GM19397 (cell line): ENCODE results near the gene COL1A1.

Experiments used
- ATAC-seq: cut with Tn5 transposase; IDR thresholded peaks from one replicate; pipeline ENCODE4 v1.9.1; 2021; ENCODE audit warnings: mild to moderate bottlenecking, moderate library complexity; ENCODE audit not compliant: unreplicated experiment

The COL1A1 gene

DNA sequence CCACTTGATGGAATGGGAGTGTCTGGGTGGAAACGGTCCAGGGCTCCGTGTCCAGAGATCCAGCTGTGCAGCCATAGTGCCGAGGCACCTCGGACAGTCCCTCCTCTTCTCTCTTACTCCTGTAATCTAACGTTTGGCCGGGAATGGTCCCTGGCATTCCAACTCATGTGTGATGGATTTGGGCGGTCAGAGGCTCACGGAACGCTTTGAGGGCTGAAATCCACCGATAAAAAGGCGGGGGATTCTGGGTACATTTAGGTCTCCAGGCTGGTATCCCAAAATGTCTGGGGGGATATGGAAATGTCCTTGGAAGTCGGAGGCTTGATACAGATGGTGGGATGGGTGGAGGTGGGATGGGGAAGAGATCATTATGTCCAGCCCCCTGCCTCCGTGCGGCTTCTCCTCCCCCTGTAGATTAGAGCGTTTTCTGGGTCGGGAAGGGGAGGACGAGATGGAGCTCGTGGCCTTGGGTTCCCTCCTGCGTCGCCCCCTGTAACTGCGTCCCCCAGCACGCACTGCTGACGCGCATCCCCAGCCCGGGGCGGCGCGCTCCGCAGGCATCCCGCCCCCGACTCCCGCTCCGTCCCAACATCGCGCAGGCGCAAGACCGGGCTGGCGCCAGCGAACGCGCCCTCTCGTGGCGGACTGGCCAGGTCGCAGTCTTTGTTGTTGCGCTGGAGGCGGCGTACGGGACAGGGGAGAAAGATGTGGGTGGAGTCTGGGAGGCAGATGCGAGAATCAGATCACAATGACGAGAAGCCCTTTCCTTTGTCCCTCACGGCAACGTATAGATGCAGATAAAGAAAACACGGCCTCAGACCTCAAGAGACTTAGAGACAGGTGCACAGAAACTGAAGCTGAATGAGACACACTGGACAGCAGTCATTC is 40.2 kb downstream of the COL1A1 start:
- ATAC-seq, result peak; percentile 84

DNA sequence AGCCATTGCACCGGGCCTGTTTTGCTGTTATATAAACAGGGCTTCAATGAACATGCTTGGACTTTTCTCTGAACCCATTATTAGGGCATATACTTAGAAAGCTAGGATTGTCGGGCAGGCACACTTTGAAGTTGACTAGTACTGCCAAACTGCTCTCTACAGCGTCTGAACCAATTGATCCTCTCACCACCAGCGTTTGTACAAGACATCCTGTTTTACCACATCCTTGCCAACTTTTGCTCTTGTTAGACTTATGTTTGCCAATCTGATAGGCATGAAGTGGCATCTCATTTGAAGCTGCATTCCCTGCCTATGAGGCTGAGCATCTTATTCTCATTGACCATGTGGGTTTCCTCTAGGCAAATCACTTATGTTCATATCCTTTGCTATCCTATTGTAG is 43.5 kb downstream of the COL1A1 start:
- ATAC-seq, result no peak

DNA sequence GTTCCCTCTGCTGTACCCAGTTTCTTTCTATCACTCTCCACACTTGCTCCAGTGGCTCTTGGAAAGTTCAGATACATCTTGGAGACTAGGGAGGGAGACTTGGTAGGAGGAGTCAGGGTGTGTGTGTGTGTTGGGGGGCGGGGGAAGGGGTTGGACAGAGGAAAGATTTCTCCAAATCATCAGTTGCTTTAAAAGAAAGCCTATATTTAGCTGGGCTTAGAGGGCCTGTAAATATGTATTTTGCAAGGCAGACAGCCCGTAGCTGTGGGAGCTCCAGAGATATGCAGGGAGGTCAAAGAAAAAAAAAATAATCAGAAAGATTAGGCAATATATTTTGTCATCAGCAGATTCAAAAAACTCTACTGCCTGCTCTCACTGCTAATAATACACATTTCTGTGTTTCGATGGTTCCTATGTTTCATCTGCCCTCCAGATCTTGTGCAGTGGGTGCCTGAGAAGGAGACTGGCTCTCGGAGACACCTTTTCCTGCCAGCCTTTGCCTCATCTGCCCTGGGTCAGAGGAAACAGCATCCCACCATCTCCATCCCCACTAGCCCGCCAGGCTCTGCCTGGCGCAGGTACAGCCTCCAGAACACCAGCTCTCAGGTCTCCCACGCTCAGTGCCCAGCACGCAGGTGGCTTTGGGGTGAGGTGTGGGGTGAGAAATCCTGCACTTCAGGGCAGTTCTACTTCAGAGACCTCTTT is 46.2 kb downstream of the COL1A1 start:
- ATAC-seq, result no peak

DNA sequence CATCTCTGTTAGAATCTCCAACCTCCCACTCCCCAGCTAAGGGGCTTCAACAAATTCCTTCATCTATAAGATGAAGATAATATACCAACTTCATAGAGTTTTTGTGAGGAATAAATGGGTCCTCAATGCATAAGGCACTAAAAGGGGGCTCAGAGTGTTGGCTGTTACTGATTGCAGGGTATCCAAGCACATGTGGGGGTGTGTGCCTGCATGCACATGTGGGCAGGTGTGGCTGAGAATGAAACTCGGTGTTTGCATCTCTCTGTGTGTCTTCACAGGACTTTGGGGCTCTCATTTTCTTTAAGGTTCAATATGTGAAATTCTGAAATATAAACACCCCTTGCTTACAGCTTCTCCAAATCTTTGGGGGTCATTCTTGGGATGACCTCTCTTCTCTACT is 46.8 kb downstream of the COL1A1 start:
- no peak for ATAC-seq

DNA sequence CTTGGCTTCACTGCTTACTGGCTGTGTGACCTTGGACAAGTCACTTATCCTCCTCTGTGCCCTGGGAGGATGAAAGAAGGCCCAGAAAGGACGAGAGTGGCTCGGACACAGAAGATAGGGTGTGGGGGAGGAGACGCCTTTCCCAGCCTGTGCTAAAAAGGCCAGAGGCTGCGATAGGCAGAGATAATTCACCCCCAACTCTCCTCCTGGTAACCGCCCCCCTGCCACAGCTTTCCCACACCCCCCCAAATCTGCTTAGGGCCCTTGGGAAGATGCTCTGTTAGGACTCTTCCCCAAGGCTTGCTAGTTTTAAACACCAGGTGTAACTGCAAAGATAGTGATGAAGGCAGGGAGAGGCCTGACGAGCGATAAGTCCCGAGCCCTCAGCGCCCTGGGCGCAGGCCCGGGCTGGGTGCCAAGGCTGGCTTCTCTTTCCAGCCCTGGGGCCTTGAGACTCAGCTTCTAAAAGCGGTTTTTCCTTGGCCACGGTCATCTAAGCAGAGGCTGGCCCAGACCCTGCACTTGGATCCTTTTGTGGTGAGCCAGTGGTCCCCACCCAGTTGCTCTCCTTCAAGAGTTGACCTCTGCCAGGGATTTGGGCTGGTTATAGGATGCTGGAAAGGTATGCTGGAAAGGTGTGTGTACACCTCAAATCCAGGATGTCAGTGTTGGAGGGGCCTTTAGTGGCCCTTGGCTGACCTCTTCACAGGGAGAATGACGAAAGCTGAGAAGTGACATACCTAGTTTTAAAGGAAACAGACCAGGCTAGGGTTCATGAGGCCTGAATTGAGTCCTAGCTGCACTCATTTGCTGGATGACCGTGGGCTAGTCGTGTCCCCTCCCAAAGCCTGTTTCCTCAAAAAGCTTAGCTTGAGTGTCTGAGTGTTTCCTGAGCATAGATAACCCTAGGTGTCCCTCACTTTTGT is 47.5 kb downstream of the COL1A1 start:
- no peak for ATAC-seq

DNA sequence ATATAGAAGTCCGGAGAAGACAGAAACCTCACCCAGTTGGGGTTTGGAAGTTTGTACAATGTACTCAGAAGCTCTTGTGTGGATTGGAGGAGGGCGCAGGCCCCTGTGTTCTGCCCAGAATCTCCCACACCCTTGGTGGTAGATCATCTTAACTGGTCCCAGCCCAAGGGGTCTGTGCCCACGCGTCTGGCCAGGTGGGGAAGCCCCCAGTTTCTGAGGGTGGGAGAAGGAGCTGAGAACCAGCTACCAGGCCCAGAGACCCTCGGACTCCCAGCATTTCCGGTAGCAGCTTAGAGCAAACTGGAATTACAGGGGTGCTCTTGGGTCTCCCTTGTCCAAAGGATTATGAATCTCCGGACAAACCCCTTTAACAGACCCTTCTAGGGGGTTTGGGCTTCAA is 48.7 kb downstream of the COL1A1 start:
- no peak for ATAC-seq

DNA sequence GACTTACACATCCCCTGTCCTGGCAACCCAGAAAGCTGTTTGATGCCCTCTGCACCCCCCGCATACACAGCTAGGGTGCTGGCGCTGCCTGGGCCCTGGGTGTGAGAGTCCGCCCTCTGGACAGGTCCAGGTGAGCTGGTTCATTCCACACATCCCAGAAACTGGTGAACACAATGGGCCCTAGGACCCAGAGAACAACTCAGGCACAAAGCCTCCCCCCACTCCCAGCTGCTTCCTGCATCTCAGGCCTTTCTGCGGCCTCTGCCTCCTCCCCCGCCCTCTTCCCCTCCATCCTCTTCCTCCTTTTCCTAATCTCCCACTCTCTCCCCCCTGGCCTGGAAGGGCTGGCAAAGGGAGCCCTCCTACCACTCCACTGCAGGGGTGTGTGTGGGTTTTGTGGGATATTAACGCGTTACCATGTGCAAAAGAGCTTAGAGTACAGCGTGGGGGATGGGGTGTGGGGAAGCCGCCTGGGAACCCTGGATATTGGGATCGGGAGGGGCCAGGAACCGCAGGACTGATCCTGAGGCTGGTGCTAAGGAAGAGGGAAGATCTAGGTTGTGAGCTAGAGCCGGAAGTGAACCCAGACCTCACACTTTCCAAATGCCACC is 49.4 kb downstream of the COL1A1 start:
- ATAC-seq, result no peak

DNA sequence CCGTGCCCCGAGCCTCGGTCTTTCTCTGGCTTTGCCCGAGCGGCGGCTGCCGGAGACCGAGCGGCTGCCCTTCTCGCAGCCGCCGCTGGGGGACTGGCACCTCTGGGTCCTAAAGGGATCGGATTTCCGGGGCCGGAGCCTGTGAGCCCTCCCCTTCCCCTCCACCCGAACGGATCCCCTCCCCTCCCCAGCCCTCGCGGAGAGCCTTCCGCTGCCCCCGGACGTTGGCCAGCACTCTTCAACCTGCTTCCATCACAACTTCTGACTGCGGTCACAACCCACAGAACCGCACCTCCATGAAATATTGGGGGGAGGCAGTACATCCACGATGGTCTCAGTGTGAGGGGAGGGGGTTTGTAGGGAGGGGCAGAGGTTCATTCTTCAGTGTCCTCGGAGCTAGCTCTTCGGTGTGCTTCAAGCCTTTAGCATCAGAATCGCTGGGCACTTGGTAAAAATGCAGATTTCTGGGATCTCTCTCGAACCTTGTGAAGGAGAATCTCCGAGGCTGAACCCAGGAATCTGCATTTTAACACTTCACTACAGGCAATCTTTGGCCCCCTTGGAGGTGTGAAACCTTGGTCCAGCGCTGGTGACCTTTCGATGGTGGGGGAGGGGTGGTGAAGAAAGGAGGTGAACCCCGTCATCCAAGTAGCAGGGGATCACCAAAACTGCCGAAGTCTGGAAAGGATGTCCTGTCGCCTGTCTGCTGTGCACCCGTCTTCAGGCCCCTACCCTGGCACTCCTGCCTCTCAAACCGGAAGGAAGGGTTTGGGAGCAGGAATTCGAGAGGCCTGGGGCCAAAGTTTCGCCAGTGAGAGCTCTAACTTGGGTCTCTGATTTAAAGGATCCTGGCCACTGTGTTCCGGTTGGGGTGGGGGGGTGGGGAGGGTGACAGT is 50.1 kb downstream of the COL1A1 start:
- ATAC-seq, result peak; percentile 44

DNA sequence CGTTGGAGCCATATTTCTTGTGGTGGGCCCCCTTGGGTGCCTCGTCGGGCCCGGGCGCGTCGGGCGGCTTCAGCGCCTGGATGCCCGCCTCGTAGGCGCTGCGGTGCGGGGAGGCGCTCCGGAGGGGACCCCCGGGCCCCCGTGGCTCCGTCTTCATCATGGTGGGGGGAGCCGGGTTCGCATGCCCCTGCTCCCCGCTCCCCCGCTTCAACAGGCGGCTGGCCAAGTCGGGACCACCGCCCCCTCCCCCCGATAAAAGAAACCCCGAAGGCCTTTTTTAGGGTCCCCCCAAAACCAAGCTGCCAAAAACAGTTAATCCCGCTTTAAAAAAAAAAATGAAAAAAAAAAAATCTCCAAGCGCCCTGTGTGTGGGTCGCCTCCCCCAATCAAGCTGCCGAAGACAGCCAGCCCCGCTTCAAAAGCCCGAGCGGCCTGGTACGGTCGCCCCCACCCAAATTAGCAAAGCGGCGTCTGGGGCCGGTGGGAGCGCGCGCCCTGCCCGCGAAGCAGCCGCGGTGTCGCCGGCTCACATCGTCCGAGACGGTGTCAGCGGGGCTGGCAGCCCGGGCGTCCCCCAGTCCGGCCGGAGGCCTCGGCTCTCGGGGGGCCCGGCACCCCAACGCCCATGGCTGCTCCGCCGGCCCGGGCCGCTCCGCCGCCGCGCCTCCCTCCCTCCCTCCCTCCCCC is 50.9 kb downstream of the COL1A1 start, which contains the start of gene PPP1R9B:
PPP1R9B (minus strand) TSS at position 324 of the 687 bp plus-strand sequence; CDS start at position 160, 164 bp downstream.
- ATAC-seq, result no peak

DNA sequence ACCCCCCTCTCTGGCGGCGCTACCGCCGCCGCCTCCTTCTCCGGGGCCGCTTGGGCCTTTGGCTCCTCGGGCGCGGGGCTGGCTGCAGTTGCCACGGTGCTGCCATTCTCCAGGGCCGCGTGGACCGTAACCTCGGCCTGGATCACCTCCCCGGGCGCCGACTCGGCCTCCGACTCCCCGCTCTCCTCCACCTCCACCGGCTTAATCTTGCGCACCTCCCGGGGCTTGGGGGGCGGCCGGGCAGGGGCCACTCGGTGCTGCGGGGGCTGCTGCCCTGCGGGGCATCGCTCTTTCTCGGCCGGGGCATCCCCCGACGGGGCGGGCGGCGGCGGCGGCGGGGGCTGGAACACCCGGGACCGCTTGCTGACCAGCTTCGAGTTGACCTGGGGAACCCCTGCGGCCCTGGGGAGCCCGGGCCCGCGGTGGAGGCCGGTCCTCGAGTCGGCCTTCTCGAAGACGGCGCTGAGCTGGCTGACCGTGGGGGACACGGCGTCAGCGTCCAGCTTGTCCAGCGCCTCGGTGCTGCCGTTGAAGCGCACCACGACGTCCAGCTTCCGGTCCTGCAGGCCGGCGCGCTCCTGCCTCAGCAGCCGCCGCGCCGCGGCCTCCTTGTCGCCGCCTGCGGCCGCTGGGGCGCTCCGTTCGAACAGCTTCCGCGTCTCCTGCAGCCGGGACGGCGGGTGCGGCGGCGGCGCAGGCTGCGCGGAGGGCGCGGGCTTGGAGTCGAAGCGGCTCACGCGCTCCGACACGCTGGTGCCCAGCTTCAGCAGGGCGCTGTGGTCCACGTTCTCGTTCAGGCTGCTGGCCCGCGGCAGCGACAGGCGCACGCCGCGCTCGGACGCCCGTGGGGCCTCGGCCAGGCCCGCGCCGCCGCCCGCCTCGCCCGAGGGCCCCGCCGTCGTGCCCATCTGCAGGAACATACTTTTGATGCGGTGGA is 51.7 kb downstream of the COL1A1 start:
- no peak for ATAC-seq

DNA sequence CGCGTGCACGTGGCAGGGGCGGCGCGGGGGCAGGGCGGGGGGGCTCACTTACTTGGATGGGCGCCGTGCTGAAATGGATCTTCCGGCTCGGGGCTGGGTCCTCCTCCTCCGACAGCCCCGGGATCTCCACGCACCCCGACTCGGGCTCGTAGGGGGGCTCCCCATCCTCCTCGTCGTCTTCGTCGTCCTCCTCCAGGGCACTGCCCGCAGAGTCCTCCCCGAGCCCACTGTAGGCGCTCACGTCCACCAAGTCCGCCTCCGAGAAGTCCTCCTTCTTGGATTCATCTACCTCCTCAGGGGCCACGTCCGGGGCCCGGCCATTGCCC is 52.4 kb downstream of the COL1A1 start:
- no peak for ATAC-seq

DNA sequence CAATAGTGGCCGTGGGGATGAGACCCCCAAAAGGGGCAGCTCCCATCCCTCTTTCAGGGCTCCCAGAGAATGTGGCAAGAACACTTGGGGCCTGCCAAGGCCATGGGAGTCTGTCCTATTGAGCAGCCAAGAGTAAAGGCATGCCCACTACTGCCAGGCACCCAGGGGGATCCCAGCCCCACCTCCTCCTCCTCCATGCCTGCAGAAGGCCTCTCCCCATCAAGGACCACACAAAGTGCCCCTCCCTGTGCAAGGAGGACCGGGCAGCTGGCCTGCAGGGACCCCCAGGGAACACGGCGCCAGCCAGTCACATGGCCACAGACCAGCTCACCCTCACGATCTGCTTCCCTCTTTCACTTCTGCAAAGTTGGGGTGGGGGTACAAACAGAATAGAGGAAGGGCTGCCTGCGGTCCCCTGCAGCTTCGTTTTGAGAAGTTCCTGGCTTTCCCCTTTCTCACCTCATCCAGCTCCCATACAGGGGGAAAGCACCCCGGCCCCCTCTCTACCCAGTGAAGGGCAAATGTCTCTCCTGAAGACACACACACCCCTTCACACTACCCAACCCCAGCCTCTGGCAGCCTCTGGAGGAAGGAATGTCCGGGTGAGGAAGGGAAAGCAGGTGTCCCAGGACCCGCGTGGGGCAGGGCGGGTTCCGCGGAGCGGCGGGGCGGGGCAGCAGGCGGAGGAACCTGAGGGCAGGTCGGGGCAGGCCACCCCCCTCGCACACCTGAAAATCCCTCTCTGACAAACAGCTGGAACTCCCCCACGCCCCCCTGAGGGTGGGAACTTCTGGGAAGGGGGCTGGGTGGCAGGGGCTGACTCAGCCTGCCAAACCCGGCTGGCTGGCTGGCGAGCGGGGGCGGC is 53.0 kb downstream of the COL1A1 start:
- ATAC-seq, result peak; percentile 31

DNA sequence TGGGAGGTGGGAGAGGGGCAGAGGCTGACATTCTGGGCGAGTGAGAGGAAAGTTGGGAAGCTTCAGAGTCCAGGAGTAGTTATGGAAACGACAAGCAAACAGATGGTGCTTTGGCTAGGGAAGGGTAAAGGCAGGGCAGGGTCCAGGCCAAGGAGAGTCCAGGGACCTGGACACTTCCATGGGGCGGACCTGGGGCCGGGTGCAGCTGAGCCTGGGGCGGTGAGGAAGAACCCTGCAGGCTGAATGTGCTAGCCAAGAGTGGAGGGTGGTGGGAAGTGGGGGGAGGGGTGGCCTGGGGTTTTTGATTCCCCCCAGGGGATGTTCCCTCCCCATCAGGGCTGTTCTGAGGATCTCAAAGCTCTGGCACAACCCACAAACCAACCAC is 53.6 kb downstream of the COL1A1 start:
- no peak for ATAC-seq

DNA sequence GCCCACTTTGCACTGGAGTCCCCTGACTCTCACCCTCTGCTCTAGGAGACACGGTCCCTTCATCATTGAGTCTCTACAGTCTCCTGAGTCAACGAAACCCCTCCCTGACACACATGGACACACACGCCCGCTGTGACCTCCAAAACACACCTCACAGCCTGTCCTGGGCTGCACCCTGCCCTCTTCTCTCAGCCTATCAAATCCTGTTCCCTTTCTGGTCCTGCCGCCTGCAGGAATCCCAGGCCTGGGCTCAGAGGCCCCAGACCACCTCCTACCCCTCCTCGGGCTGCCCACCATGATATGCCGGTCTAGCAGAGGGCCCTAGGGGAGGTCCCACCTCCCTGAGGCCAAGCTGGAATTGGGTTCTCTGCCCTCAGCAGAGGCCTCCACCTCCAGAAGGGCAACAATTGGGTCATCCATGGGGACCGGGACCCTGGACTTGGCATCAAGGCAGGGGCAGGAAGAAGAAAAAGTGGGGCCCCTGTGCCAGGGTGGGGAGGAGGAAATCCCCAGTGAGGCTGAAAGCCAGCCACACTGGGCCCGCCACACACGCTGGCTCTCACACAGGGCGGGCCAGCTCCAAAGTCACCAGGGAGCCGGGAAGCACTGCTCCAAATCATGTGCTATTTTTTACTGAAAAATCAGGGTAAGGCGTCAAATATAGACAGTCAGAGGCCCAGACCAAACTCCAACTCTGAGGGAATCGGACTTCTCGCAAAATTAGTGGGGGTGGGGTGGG is 54.3 kb downstream of the COL1A1 start:
- ATAC-seq, result no peak

DNA sequence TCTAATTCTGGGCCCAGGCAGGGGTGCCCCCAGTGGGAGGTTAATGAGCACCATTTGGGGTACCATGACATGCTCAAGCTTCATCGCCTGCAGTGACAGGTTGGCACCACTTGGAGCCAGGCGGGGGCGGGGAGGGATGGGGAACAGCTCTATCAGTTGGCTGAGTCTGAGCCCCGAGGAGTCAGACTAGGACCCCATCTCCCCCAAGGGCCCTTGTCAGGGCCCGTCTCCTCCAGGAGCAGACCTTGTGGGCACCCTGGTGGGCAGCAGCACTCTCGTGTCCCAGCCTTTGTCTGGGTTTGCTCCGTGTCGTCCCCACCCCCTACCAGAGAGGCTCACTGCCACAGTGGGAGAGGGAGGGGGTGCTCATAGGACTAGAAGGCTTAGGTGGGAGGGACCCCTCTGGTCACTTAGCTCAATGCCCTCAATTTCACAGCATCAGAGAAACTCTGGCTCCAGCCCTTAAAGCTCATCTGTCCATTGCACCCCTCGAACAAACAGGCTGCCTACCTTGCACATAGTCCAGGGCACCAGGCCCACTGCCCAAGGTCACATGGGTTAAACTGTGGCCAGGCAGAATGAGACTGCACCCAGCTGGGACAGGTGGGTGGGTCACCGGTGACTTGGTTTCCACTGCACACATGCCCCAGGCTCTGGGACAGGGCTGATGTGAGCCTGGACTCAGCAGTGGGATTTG is 55.1 kb downstream of the COL1A1 start:
- ATAC-seq, result no peak
